ENCODE data around the gene NRIP2.

NRIP2 gene

DNA sequence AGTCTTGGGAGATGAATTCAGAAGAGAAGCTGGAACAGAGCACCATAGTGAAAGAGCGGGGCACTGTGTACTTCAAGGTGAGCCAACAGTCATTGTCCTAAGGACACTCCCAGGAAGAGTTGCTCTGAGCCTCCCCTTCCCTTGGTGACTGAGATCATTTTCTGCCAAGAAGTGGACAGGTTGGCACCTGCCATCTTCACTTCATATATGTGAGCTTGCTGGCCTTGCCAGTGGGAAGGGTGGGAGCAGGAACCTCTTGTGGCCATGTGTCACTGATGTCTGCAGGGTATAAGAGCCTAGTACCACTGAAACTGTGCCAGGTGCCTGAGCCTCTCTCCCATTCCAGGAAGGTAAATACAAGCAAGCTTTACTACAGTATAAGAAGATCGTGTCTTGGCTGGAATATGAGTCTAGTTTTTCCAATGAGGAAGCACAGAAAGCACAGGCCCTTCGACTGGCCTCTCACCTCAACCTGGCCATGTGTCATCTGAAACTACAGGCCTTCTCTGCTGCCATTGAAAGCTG is 34.7 kb downstream of the NRIP2 start:
- Histone ChIP-seq H3K27ac (ENCODE audit: low read length) (no peak overlapping the region), H3K79me2 (ENCODE audit: insufficient read depth, low read length) (peaks cover 42% of the 10 kb centered on the region), H3K9me3 (ENCODE audit: insufficient read depth, low read length, severe bottlenecking) (no peaks in the 10 kb centered on the region), H4K20me1 (ENCODE audit: insufficient read depth, low read length) (peaks cover 56% of the 10 kb centered on the region), H3K9ac (ENCODE audit: low read depth, low read length) (no peak overlapping the region), H3K4me2 (ENCODE audit: insufficient read depth, low read length) (no peak overlapping the region), H3K4me3 (ENCODE audit: low read depth in 1 of 2, low read length in 2 of 2) (no peak overlapping the region), H3K4me1 (ENCODE audit: insufficient read depth, low read length) (peaks cover 19% of the 10 kb centered on the region), H2AFZ (ENCODE audit: low read depth, low read length) (no peak overlapping the region), H3K27me3 (ENCODE audit: insufficient read depth, low read length, poor library complexity) (no peaks in the 10 kb centered on the region), H3K36me3 (ENCODE audit: insufficient read depth, low read length) (peaks cover 92% of the 10 kb centered on the region)
- ATAC-seq (ENCODE audit: insufficient read depth, low read depth) (no peak), DNase-seq (no peak)
- TF ChIP-seq, protein P1, sequence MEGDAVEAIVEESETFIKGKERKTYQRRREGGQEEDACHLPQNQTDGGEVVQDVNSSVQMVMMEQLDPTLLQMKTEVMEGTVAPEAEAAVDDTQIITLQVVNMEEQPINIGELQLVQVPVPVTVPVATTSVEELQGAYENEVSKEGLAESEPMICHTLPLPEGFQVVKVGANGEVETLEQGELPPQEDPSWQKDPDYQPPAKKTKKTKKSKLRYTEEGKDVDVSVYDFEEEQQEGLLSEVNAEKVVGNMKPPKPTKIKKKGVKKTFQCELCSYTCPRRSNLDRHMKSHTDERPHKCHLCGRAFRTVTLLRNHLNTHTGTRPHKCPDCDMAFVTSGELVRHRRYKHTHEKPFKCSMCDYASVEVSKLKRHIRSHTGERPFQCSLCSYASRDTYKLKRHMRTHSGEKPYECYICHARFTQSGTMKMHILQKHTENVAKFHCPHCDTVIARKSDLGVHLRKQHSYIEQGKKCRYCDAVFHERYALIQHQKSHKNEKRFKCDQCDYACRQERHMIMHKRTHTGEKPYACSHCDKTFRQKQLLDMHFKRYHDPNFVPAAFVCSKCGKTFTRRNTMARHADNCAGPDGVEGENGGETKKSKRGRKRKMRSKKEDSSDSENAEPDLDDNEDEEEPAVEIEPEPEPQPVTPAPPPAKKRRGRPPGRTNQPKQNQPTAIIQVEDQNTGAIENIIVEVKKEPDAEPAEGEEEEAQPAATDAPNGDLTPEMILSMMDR (IDR thresholded peaks at IDR 0.05; ENCODE audit: borderline replicate concordance, extremely low read depth, low read length, poor library complexity, severe bottlenecking) = no peak
- TF ChIP-seq EZH2 (IDR thresholded peaks at IDR 0.05; ENCODE audit: borderline replicate concordance, low read depth, low read length, severe bottlenecking) = no peak

DNA sequence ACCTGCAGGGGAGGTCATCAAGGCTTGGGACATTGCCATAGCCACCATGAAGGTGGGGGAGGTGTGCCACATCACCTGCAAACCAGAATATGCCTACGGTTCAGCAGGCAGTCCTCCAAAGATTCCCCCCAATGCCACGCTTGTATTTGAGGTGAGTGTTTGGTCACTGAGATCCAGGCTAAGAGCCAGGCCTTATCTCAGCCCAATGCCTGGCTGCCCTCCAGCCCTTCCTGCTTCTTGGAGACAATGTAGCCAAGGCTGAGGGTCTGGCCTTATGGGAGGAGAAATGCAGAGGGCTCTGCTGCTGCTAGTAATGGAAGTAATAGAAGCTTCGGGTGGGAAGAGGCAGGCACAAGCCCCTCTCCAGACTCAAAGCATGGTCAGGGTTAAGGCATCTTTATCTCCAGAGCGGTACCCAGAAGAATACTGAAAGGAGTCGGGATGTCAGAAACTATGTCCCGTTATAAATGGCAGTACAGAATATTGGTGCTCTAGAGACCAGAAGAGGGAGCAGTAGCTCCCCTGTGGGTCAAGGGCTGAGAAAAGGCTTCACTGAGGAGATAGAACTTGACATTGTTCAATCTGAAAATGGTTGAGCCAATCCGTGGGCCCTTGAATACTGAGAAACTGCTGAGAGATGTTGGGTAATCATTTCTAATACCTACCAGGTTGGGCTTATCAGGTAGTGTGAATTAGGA is 37.0 kb downstream of the NRIP2 start:
- H3K4me1 ChIP-seq (ENCODE audit: insufficient read depth, low read length) = peaks cover 28% of the 10 kb centered on the region
- no peak overlapping the region for H3K9ac ChIP-seq (ENCODE audit: low read depth, low read length)
- peaks cover 69% of the 10 kb centered on the region for H3K36me3 ChIP-seq (ENCODE audit: insufficient read depth, low read length)
- no peak overlapping the region for H3K4me3 ChIP-seq (ENCODE audit: low read depth in 1 of 2, low read length in 2 of 2)
- TF ChIP-seq, protein P1 (IDR thresholded peaks at IDR 0.05; ENCODE audit: borderline replicate concordance, extremely low read depth, low read length, poor library complexity, severe bottlenecking) = no peak
- TF ChIP-seq EZH2 (IDR thresholded peaks at IDR 0.05; ENCODE audit: borderline replicate concordance, low read depth, low read length, severe bottlenecking) = no peak
- DNase-seq = no peak
- H3K79me2 ChIP-seq (ENCODE audit: insufficient read depth, low read length) = peaks cover 44% of the 10 kb centered on the region
- no peak overlapping the region for H2AFZ ChIP-seq (ENCODE audit: low read depth, low read length)
- H3K4me2 ChIP-seq (ENCODE audit: insufficient read depth, low read length) = peak overlapping the region; percentile 98; the same call in 1 of the 2 replicates
- H3K9me3 ChIP-seq (ENCODE audit: insufficient read depth, low read length, severe bottlenecking) = no peaks in the 10 kb centered on the region
- H3K27ac ChIP-seq (ENCODE audit: low read length) = no peak overlapping the region
- H4K20me1 ChIP-seq (ENCODE audit: insufficient read depth, low read length) = peaks cover 49% of the 10 kb centered on the region
- no peaks in the 10 kb centered on the region for H3K27me3 ChIP-seq (ENCODE audit: insufficient read depth, low read length, poor library complexity)
- ATAC-seq (ENCODE audit: insufficient read depth, low read depth) = no peak

DNA sequence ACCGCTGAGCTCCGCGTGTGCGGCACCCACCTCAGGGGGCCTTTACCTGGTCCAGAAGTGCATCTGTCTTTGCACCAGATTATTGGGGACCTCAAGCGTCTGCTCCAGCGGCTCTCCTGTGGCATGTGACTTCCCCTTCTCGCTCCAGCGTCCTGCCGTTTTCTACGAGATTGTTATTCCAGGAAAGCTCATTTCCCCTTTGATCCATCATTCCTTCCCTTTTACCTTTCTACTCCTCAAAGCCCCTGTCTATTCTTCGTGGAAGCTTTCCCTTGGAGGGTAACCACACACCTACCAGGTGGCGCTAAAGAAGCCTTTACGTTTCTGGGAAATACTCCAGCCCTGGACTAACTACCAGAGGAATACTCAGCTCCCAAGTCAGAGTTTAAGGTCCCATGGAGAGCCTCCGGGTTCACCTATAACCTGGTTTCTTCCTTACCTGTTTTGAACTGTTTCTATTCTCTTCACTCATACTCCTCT is 38.6 kb downstream of the NRIP2 start:
- DNase-seq (no peak), ATAC-seq (ENCODE audit: insufficient read depth, low read depth) (no peak)
- peak overlapping the region; percentile 64 for H2AFZ ChIP-seq (ENCODE audit: low read depth, low read length)
- H3K9me3 ChIP-seq (ENCODE audit: insufficient read depth, low read length, severe bottlenecking) = no peaks in the 10 kb centered on the region
- H3K4me2 ChIP-seq (ENCODE audit: insufficient read depth, low read length) = peak overlapping the region; percentile 98
- H3K27ac ChIP-seq (ENCODE audit: low read length) = peak overlapping the region; percentile 64
- peak overlapping the region; percentile 64 to 92 for H3K4me3 ChIP-seq (ENCODE audit: low read depth in 1 of 2, low read length in 2 of 2)
- H4K20me1 ChIP-seq (ENCODE audit: insufficient read depth, low read length) = peaks cover 47% of the 10 kb centered on the region
- peak overlapping the region; percentile 77 for H3K9ac ChIP-seq (ENCODE audit: low read depth, low read length)
- peaks cover 44% of the 10 kb centered on the region for H3K79me2 ChIP-seq (ENCODE audit: insufficient read depth, low read length)
- peaks cover 54% of the 10 kb centered on the region for H3K36me3 ChIP-seq (ENCODE audit: insufficient read depth, low read length)
- peaks cover 28% of the 10 kb centered on the region for H3K4me1 ChIP-seq (ENCODE audit: insufficient read depth, low read length)
- H3K27me3 ChIP-seq (ENCODE audit: insufficient read depth, low read length, poor library complexity) = no peaks in the 10 kb centered on the region
- TF ChIP-seq, protein P1 (IDR thresholded peaks at IDR 0.05; ENCODE audit: borderline replicate concordance, extremely low read depth, low read length, poor library complexity, severe bottlenecking) = peak; percentile 26
- TF ChIP-seq EZH2 (IDR thresholded peaks at IDR 0.05; ENCODE audit: borderline replicate concordance, low read depth, low read length, severe bottlenecking) = no peak

All from DND-41 (cell line).